DOHH2 (cell line): ENCODE measurements around the gene RGS7.
"Not testable (repeated sequence)": the region's sequence is repeated elsewhere in the genome, so short reads cannot be mapped to it uniquely, and the experiment has no call there.

Source experiments
- EZH2phosphoT487 ChIP-seq: fragments of 200-600 bp; sonication (generic); IDR thresholded peaks from 2 replicates; pipeline ENCODE4 v1.6.1; 2017; ENCODE audit warnings: borderline replicate concordance, mild to moderate bottlenecking, antibody characterized with exemption, low read length, moderate library complexity, mixed read lengths
- TF ChIP-seq, protein P1 (sequence below): fragments of 200-600 bp; sonication (generic); IDR thresholded peaks from one replicate; pipeline ENCODE4 v1.5.1; 2014; ENCODE audit warnings: antibody characterized with exemption, mild to moderate bottlenecking, low read depth, low read length; ENCODE audit not compliant: poor library complexity, severe bottlenecking

DNA sequence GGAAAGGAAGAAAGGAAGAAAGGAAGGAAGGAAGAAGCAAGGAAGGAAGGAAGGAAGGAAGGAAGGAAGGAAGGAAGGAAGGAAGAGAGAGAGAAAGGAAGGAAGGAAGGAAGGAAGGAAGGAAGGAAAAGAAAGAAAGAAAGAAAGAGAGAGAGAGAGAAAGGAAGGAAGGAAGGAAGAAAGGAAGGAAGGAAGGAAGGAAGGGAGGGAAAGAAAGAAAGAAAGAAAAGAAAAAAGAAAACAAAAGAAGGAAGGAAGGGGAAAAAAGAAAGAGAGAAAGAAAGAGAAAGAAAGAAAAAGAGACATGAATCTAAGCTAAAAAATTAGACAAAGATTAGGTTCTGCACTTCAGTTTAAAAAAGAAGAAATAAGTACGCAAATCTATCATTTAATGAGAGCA lies 136.1 kb downstream of the RGS7 start:
- TF ChIP-seq, protein P1, sequence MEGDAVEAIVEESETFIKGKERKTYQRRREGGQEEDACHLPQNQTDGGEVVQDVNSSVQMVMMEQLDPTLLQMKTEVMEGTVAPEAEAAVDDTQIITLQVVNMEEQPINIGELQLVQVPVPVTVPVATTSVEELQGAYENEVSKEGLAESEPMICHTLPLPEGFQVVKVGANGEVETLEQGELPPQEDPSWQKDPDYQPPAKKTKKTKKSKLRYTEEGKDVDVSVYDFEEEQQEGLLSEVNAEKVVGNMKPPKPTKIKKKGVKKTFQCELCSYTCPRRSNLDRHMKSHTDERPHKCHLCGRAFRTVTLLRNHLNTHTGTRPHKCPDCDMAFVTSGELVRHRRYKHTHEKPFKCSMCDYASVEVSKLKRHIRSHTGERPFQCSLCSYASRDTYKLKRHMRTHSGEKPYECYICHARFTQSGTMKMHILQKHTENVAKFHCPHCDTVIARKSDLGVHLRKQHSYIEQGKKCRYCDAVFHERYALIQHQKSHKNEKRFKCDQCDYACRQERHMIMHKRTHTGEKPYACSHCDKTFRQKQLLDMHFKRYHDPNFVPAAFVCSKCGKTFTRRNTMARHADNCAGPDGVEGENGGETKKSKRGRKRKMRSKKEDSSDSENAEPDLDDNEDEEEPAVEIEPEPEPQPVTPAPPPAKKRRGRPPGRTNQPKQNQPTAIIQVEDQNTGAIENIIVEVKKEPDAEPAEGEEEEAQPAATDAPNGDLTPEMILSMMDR: not testable (repeated sequence)
- not testable (repeated sequence) for TF ChIP-seq EZH2phosphoT487
